DND-41 (cell line): ENCODE measurements around the gene RGS9.
"Not testable (repeated sequence)": the region's sequence is repeated elsewhere in the genome, so short reads cannot be mapped to it uniquely, and the experiment has no call there.

Experiments used
- ATAC-seq: fragments of 200-7000 bp; cut with Tn5 transposase; 3 replicates; pipeline ENCODE4 v1.9.1; 2021; ENCODE audit warnings: low read depth; ENCODE audit not compliant: insufficient read depth
- DNase-seq: peaks from one replicate; pipeline ENCODE4 v3.0.0-alpha.2; 2020
- H2AFZ ChIP-seq: 2 replicates; pipeline ENCODE4 v1.6.0; 2012; ENCODE audit warnings: low read depth, low read length
- H3K27ac ChIP-seq: 2 replicates; pipeline ENCODE4 v1.5.1; 2012; ENCODE audit warnings: low read length, inconsistent platforms
- H3K27me3 ChIP-seq: fragments of 200-600 bp; sonication (generic); 2 replicates; pipeline ENCODE4 v1.6.0; 2012; ENCODE audit warnings: low read length, mild to moderate bottlenecking, inconsistent platforms; ENCODE audit not compliant: insufficient read depth, poor library complexity
- H3K36me3 ChIP-seq: 2 replicates; pipeline ENCODE4 v1.5.1; 2012; ENCODE audit warnings: low read length, inconsistent platforms; ENCODE audit not compliant: insufficient read depth
- H3K4me1 ChIP-seq: 2 replicates; pipeline ENCODE4 v1.5.1; 2012; ENCODE audit warnings: mild to moderate bottlenecking, low read length; ENCODE audit not compliant: insufficient read depth
- H3K4me2 ChIP-seq: 2 replicates; pipeline ENCODE4 v1.6.0; 2012; ENCODE audit warnings: mild to moderate bottlenecking, moderate library complexity, low read length, inconsistent platforms; ENCODE audit not compliant: insufficient read depth
- H3K4me3 ChIP-seq, 2 experiments: fragments of 200-600 bp in 1 of 2; shearing (Covaris generic) in 1 of 2; 2 replicates each; pipeline ENCODE4 v1.5.1; 2012 to 2016; ENCODE audit warnings: inconsistent platforms in 2 of 2, low read length in 2 of 2, mild to moderate bottlenecking in 2 of 2, low read depth in 1 of 2, moderate library complexity in 1 of 2
- H3K79me2 ChIP-seq: 2 replicates; pipeline ENCODE4 v1.6.0; 2012; ENCODE audit warnings: low read length, inconsistent platforms; ENCODE audit not compliant: insufficient read depth
- H3K9ac ChIP-seq: 2 replicates; pipeline ENCODE4 v1.6.0; 2012; ENCODE audit warnings: low read depth, mild to moderate bottlenecking, inconsistent platforms, low read length, moderate library complexity
- H3K9me3 ChIP-seq: 2 replicates; pipeline ENCODE4 v1.5.1; 2012; ENCODE audit warnings: low read length, moderate library complexity, mild to moderate bottlenecking, inconsistent platforms; ENCODE audit not compliant: insufficient read depth, severe bottlenecking
- H4K20me1 ChIP-seq: 2 replicates; pipeline ENCODE4 v1.6.0; 2012; ENCODE audit warnings: low read length; ENCODE audit not compliant: insufficient read depth
- CTCF ChIP-seq: IDR thresholded peaks from 2 replicates; pipeline ENCODE4 v1.5.1; 2012; ENCODE audit warnings: borderline replicate concordance, low read length, moderate library complexity, mild to moderate bottlenecking; ENCODE audit not compliant: poor library complexity, severe bottlenecking; ENCODE audit errors: extremely low read depth
- EZH2 ChIP-seq: IDR thresholded peaks from 3 replicates; pipeline ENCODE4 v1.6.1; 2012; ENCODE audit warnings: borderline replicate concordance, low read depth, mild to moderate bottlenecking, moderate library complexity, low read length, inconsistent platforms; ENCODE audit not compliant: severe bottlenecking

RGS9 gene

GRCh38 chr17:65205655-65206054 is 68.5 kb downstream of the RGS9 start:
- no peak for ATAC-seq
- Histone ChIP-seq H3K4me3 (no peak overlapping the region), H3K9ac (no peak overlapping the region), H3K4me1 (no peaks in the 10 kb centered on the region), H3K9me3 (no peaks in the 10 kb centered on the region), H3K79me2 (no peaks in the 10 kb centered on the region), H2AFZ (no peak overlapping the region), H3K27ac (no peak overlapping the region), H3K4me2 (no peak overlapping the region), H4K20me1 (no peaks in the 10 kb centered on the region), H3K27me3 (no peaks in the 10 kb centered on the region), H3K36me3 (no peaks in the 10 kb centered on the region; the same call in 1 of the 2 replicates)
- TF ChIP-seq EZH2 (no peak), CTCF (no peak)
- no peak for DNase-seq

GRCh38 chr17:65207448-65207847 is 70.3 kb downstream of the RGS9 start:
- H3K79me2 ChIP-seq, ATAC-seq, H3K9ac ChIP-seq, H3K9me3 ChIP-seq, H3K27ac ChIP-seq, H3K27me3 ChIP-seq, H3K4me2 ChIP-seq, DNase-seq, H3K4me1 ChIP-seq, H3K36me3 ChIP-seq, H2AFZ ChIP-seq, H3K4me3 ChIP-seq, H4K20me1 ChIP-seq: not testable (repeated sequence)

- Histone ChIP-seq H3K9ac (no peak overlapping the region), H3K4me2 (no peak overlapping the region)
- DNase-seq = no peak
Measured at GRCh38 chr17:65208717-65209116, 71.5 kb downstream of the RGS9 start.

GRCh38 chr17:65218261-65218660 is 81.1 kb downstream of the RGS9 start:
- Histone ChIP-seq H2AFZ (no peak overlapping the region), H3K9me3 (no peaks in the 10 kb centered on the region), H3K9ac (no peak overlapping the region), H3K4me1 (no peaks in the 10 kb centered on the region), H4K20me1 (no peaks in the 10 kb centered on the region), H3K36me3 (no peaks in the 10 kb centered on the region), H3K4me3 (no peak overlapping the region), H3K79me2 (no peaks in the 10 kb centered on the region), H3K27ac (no peak overlapping the region), H3K27me3 (no peaks in the 10 kb centered on the region), H3K4me2 (no peak overlapping the region)
- no peak for TF ChIP-seq EZH2
- no peak for TF ChIP-seq CTCF
- ATAC-seq (no peak), DNase-seq (no peak)

More at GRCh38 chr17:65208717-65209116, 71.5 kb downstream of the RGS9 start:
- Histone ChIP-seq H3K4me1 (no peaks in the 10 kb centered on the region), H3K36me3 (no peaks in the 10 kb centered on the region), H2AFZ (no peak overlapping the region), H3K9me3 (no peaks in the 10 kb centered on the region), H3K79me2 (no peaks in the 10 kb centered on the region), H3K4me3 (no peak overlapping the region), H4K20me1 (no peaks in the 10 kb centered on the region), H3K27ac (no peak overlapping the region), H3K27me3 (no peaks in the 10 kb centered on the region)
- ATAC-seq = no peak
- TF ChIP-seq CTCF (no peak), EZH2 (no peak)
